ENCODE data around the gene CXCL17.

DNA sequence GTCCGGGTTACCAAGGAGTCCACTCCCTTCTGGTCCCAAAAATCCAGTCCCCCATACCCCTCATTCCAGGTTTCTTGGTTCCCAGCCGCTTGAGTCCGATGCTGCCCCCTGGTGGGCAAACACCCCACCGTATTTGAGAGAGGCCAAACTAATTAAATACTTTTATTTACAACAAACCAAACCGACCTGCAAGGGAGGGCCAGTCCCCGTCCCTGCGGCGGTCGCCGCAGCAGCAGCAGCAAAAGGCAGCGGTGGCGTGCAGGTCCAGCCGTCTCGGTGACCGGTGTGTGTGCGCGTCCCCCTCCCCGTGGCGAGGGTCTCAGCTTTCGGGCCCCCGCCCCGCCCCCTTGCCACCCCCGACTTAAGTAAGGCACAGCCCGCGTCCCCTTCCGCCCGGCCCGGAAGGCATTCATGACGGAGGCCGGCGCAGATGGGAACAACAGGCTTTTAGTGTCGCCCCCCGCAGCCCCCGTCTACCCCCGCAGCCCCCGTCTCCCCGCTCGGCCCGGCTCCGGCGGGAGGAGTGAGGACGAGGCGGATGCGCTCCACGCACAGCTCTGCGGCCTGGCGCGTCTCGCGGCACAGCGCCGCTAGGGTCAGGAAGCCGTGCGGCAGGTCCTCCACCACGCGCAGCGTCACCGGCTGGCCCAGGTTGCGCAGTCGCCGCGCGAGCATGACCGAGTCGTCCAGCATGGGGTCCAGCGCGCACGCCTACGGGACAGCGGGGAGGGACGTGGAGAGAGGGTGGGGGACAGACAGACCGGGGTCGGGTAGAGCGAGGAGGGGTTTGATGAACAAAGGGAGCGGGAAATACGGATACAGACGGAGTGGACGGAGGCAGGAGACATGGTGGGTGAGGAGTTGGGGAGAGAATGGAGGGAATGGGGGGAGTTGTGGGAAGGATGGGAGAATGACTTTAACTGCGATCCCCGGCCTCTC, 41.1 kb downstream of the CXCL17 start:
- TF ChIP-seq, protein P1, sequence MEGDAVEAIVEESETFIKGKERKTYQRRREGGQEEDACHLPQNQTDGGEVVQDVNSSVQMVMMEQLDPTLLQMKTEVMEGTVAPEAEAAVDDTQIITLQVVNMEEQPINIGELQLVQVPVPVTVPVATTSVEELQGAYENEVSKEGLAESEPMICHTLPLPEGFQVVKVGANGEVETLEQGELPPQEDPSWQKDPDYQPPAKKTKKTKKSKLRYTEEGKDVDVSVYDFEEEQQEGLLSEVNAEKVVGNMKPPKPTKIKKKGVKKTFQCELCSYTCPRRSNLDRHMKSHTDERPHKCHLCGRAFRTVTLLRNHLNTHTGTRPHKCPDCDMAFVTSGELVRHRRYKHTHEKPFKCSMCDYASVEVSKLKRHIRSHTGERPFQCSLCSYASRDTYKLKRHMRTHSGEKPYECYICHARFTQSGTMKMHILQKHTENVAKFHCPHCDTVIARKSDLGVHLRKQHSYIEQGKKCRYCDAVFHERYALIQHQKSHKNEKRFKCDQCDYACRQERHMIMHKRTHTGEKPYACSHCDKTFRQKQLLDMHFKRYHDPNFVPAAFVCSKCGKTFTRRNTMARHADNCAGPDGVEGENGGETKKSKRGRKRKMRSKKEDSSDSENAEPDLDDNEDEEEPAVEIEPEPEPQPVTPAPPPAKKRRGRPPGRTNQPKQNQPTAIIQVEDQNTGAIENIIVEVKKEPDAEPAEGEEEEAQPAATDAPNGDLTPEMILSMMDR (IDR thresholded peaks at IDR 0.05; ENCODE audit: borderline replicate concordance, extremely low read depth, low read length, poor library complexity, severe bottlenecking): peak; percentile 84
- TF ChIP-seq EZH2 (IDR thresholded peaks at IDR 0.05; ENCODE audit: borderline replicate concordance, low read depth, low read length, severe bottlenecking): no peak
